Middle frontal gyrus (tissue), 1 donor: ENCODE data around the gene LAMB4.

ENCODE experiments used
- DNase-seq: peaks from one replicate; pipeline ENCODE4 v3.0.0-alpha.2; 2015; ENCODE audit warnings: low spot score; ENCODE audit errors: extremely low spot score

Gene LAMB4, protein sequence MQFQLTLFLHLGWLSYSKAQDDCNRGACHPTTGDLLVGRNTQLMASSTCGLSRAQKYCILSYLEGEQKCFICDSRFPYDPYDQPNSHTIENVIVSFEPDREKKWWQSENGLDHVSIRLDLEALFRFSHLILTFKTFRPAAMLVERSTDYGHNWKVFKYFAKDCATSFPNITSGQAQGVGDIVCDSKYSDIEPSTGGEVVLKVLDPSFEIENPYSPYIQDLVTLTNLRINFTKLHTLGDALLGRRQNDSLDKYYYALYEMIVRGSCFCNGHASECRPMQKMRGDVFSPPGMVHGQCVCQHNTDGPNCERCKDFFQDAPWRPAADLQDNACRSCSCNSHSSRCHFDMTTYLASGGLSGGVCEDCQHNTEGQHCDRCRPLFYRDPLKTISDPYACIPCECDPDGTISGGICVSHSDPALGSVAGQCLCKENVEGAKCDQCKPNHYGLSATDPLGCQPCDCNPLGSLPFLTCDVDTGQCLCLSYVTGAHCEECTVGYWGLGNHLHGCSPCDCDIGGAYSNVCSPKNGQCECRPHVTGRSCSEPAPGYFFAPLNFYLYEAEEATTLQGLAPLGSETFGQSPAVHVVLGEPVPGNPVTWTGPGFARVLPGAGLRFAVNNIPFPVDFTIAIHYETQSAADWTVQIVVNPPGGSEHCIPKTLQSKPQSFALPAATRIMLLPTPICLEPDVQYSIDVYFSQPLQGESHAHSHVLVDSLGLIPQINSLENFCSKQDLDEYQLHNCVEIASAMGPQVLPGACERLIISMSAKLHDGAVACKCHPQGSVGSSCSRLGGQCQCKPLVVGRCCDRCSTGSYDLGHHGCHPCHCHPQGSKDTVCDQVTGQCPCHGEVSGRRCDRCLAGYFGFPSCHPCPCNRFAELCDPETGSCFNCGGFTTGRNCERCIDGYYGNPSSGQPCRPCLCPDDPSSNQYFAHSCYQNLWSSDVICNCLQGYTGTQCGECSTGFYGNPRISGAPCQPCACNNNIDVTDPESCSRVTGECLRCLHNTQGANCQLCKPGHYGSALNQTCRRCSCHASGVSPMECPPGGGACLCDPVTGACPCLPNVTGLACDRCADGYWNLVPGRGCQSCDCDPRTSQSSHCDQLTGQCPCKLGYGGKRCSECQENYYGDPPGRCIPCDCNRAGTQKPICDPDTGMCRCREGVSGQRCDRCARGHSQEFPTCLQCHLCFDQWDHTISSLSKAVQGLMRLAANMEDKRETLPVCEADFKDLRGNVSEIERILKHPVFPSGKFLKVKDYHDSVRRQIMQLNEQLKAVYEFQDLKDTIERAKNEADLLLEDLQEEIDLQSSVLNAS (N-terminal part only)

DNA sequence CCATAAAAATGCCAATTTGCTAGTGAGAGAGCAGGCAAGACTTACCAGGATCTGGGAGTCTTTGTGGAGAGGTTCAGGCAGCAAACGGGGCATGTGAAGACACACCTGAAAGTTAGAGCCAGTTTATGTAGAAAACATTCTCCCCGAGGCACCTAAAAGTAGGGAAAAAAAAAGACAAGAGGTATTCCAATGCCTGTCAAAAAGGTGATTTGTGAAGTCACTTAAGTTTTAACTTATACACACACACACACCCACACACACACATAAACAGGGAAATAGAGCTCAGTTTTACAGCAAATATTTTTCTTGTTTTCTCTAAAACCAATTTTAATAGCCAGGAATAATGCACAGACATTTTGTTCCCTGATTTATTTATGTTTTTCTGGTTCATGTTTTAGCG is at the start of gene LAMB4:
LAMB4 (minus strand) TSS at position 101 of the 400 bp plus-strand sequence. CDS start 7,197 bp downstream, outside the sequence.
- DNase-seq, result no peak

DNA sequence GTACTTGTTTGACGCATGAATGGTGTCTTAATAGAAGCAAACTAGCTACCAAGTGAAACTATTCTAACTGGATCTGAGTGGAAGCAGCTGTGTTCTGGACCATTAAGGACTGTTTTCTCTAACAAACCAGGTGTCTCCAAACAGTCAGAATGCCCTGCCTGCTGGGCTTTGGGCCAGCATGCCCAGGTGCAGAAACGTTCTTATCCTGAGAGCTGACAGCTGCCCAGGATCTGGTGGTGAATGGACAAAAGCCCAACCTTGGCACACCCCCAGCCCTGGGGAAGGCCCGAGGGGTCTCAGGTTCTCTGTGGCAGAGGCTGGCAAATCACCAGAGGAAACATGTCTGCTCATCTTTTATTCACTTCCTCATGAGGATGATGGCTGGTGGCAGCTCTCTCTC is 48.2 kb upstream of the LAMB4 start:
- no peak for DNase-seq

DNA sequence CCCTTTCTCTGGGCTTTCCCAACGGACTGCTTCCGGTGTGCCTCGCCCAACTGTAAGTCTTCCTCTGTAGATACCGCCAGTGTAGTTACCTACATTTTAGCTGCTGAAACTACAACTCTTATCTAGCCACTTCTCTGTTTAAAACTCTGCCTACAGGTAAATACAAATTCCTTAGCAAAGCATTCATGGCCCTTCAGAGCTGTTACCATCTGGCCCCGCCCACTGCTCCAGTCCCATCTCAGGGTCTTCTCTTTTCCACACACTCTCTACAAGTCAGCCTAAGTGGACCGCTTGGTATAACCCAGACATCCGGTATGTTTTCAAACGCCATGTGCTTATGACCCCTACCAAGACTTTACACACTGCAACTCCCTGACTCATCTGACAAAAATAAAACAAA is 41.0 kb upstream of the LAMB4 start:
- no peak for DNase-seq

DNA sequence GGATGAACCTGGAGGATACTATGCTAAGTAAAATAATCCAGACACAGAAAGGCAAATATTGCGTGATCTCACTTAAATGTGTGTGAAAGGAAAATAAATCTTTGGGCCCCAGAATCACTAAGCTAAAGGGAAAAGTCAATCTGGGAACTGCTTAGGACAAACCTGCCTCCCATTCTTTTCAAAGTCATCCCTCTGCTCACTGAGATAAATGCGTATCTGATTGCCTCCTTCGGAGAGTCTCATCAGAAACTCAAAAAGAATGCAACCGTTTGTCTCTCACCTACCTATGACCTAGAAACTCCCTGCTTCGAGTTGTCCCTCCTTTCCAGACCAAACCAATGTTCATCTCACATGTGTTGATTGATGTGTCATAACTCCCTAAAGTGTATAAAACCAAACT is 40.1 kb upstream of the LAMB4 start:
- no peak for DNase-seq

DNA sequence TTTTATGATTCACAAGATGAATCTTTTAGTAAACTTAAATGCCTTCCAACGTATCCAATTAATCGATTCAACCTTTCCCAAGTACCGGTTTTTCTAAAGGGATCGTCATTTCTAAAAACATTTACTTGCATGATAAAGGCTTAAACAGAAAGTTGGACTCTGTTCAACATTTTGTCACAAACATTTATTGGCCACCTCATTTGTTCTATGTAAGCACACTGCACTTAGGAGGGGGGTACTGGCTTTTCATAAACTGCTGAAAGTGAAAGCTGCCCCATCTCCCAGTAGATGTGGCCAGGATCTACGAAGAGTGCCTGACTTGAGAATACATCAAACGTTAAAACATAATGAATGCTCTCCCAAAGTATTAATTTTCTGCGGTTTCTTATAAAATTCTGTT is 37.3 kb upstream of the LAMB4 start:
- DNase-seq, result no peak

DNA sequence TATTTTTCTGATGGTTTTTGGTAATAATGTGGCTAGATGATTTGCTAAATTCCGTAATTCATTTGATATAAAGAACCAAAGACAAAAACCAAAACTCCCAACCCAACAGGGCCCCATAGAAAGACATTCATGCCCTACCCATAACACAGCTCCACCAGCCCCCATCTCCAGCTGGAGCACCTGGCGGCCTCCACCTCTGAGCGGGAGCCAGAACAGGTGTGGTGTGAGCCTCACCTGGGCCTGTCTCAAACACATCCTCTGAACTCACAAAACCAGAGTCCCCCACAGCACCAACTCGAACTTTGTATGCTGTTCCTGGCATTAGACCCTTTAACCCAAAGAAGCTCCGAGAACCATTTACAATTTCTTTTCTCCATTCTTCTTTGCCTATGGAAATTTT is 36.5 kb upstream of the LAMB4 start:
- DNase-seq, result no peak

DNA sequence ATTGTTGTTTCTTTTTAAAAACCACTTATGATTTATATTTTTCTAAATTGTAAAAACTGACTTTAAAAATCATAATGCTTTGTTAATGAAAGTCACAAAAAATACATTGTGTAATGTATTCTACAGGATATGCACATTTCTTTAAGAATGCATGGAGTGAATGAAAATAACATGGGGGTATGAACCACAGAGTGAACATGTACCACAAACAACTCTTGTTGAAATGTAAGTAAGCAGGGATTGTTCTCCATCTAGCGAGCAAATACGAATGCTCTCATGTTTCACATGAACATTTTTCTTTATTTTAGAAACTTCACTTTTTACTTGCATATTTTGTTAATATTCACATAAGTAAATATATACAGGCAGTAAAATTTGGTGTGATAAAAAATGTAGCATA is 35.6 kb upstream of the LAMB4 start:
- no peak for DNase-seq

DNA sequence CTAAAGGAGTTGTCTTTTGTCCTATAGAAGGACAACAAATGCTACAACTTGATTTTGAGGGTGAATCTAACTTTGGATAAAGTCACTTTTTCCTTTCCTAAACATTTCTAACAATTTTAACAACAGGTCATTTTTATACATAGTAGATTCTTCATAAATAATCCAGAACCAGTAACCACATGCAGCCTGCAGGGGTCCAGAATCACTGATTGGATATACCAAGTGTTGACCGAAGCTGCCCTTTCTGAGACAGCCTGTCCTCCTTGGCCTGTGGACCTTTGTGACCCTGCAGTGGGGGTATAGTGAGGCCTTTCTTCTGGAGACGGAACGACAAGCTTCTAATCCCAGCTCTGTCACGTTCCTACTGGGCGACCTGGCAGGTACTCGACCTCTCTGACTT is 34.8 kb upstream of the LAMB4 start:
- DNase-seq, result no peak

DNA sequence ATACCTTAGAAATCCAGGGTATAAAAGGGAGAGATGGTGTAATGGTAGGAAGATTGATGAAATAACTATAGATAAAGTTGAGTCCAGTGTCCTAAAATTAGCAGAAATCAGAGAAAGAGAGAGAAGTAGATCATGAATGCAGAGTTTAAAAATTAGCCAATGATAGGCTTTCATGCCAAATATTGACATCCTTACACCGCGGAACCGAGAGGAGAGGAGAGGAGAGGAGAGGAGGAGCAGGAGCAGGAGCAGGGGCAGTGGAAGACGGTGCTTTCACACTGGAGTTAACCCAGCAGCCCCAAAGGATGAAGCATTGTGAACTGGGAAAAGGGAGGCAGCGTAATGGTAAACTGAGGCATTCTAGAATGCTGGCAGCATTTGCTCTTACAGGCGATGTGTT is 34.2 kb upstream of the LAMB4 start:
- DNase-seq, result no peak

DNA sequence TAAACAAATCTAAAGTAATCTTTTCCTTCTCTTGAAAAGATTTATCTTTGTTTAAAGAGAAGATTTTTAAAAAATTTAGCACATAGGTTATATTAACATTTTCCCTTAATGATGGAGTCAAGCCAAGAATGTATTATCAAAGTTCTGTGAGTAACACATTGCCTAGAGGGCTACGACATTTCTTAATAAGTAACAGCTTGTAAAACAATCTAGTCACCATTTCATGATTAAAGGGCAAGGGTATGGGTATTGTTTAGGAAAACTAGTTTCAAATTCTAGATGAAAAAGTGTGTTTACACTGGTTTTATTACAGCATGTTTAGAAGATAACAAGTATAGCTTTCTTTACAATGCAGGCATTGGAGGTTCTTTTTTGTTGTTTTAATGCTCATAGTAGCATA is 28.6 kb upstream of the LAMB4 start:
- DNase-seq, result no peak

DNA sequence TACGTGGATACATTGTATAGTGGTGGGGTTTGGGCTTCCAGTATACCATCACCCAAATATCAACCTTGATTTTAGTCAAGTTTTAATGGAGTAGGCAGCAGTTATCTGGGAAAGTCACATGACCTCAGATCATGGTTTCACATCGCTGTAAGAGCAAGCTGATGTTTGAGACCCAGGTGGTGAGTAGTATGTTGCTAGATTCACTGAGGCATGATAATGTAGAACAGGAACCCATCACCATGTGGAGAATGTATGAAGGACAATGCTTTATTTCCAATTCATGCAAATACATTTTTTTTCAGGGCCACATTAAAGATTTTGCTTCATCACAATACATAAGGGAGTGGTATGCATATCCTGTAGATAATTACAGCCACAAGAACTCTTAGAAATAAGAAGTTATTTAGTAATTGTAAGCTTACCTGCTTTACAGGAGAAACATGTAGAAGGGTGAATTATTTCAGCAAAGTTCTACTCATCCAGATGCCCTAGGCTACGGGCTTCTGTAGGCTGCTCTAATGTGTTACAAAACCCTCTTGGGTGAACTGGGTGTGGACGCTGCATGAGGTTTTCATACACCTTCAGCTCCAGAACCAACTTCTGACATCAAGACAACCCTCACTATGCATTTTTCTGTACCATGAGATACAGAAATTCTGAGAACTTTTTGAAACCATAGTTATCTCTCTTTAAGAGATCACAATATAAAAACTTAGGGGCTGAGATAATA is 27.6 kb upstream of the LAMB4 start:
- no peak for DNase-seq

DNA sequence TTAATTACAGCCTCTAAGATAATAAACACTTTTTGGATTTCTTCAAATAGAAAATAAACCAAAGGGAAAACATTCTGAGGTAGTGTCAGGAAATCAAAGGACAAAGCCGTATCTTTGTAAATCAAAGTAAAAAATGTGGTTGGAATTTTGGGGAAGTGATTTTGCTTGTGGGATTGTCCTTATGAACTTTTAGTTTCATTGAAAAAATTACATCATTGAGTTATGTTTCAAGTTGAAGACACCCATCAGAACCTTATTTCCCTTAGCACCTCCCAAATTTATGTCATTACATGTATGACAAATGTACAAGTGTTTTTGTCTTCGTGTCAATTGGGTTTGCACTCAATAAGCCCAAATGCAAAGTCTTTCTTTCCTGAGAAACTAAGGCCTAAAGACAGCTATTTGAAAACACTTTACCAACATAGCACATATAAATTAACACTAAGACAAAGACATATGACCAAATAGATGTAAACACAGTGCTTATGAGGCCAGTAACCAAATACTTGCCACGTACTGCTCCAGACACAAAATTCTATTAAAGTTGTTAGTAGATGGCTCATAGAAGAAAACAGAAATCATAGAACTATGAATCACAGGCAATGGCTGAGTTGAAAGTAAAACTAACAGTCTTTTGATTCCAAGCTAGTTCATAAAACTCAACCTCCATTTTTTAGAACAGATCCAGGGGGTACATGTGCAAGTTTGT is 26.9 kb upstream of the LAMB4 start:
- DNase-seq, result no peak

DNA sequence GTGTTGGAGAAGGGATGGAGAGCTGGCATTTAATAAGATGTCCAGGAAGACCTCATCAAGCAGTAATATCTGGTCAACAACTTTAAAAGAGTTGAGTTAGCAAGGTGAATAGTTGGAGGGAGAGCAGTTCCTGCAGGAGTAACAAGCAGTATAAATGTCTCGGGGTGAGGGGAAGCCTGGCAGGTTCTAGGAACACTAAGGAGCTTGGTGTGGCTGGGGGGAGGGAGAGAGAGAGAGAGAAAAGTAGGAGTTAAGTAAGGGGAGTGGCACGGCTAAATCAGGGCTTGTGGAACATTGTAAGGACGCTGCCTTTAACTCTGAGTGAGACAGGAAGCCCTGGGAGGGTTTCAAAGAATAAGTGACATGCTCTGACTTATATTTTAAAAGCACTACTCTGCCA is 22.0 kb upstream of the LAMB4 start:
- no peak for DNase-seq

DNA sequence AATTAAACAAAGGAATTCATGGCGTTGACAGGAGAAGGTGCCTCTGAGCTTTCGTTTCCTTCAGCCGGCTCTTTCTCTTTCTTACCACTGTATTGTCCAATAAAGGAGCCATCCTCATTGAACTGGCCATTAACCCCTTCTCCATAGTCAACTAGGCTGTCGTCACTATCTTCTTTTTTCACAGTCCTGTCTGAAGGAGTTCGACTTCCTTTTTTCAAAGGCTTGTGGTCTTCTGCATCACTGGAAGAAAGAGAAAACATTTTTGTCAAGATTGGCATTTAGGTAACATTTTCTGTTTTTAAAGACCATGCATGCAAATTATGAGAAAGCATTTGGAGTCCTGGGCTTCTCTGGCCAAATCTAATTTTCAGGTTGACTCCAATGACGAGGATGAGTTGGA is 19.7 kb upstream of the LAMB4 start:
- DNase-seq, result no peak

DNA sequence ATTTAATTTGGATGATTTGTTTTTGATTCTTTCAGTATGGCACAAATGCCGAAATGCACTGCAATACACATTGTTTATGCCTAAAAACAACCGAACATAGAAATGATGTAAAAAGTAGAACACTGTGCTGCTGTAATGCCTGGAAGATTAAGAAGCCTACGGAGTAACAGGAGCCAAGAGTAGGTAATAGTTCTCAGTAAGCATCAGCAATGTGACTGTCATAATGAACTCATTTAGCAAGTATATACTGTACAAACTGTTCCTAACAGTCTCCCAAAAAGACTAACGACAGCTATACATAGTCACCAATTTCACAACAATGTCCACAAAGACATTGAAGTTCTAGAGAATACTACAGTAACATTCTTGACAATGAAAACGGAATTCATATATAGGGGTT is 19.0 kb upstream of the LAMB4 start:
- DNase-seq, result no peak

DNA sequence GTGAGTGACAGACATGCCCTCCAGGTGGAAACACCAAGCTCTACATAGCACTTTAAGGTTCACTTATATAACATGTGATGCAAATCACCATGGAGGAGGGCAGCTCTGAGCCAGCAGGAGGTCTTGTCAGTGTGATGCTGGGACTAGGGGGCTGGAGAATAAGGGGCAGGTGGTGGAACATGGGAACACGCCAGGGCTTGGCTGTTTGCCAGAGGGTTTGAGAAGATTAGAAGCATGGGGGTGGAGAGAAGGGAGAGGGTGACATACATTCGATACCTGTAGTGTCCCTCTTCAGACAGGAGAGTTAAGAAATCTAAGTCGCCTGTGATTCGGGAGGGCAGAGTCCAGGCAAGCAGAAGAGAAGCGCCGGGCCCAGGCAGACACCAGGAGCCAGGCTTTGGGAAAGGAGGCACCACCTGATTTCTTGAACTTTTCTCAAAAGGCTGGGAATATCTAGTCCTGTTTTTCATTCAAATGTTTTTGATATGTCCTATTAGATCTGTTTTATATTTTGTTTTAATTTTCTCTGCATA is 16.9 kb upstream of the LAMB4 start:
- no peak for DNase-seq

DNA sequence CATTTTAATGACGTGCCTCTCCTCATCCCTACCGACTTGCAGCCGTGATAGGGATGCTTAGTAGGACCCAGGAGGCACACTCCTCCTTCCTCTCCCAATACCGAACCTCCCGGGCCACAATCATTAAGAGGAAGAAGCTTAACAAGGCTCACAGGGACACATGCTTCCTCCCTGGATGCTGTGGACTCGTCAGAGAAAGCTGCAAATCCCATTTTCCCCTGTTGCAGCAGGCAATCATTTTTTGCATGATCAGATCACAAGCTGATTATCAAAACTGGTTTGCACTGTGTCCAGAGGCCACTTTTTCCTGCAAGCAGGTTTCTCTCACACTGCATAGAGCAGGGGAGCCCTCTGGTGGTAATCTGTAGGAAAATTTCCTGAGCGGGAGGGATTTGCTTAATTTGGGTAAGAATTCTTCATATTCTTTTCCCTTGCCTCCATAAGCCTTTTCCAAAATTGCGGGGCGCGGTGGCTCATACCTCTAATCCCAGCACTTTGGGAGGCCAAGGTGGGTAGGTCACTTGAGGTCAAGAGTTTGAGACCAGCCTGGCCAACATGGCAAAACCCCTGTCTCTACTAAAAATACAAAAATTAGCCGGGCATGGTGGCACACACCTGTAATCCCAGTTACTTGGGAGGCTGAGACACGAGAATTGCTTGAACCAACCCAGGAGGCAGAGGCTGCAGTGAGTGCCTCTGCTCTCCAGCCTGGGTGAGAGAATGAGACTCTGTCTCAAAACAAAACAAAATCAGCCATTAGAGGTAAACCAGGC is 16.1 kb upstream of the LAMB4 start:
- peak; percentile 63 for DNase-seq

DNA sequence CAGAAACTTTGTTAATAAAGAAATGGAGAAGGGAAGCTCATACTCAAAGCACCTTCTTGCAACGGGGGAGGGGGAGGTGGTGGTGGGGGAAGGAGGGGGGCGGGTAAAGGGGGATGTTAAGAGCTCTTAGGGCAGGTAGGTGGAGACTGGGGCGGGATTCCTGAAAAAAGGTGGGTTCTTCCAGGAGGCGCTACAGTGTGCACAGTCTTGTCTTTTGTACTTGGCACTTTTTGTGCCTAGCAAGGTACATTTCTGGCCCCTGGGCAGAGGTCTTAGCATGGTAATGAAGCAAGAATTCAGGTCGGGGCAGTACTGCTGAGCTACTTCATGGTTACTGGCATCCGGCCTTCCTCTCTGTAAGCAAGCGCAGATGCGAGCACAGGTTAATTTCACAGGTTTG is 15.2 kb upstream of the LAMB4 start:
- DNase-seq, result no peak

DNA sequence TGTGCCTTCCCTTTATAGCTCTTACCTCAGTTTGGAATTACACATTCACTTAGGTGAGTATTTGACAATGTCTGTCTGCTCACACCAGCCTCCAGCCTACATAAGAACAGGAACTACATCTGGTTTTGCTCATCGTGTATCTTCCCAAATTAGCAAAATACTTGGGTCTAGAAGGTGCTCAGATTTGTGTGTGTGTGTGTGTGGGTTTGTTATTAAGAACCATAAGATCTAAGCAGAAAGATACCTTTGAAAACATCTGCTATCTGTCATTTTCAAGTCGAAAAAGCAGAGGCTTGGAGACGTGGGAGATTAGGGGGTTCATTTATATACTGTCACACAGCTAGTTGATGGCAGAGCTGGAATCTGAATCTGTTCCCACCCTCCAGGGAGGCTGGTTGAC is 14.8 kb upstream of the LAMB4 start:
- DNase-seq, result no peak
